ENCODE data around the gene ERRFI1. TPM values are rescaled to one million over a fixed set of nuclear protein-coding genes. Genes with fewer than 3 reads are reported as not detected.
"Not testable (repeated sequence)": the region's sequence is repeated elsewhere in the genome, so short reads cannot be mapped to it uniquely, and the experiment has no call there.

Gene ERRFI1
- total RNA-seq, 1 experiment from 2014 or later = 8.6 TPM

GRCh38 chr1:7964476-7964875, 61.6 kb downstream of the ERRFI1 start:
- in situ Hi-C loops (cut with HindIII; ENCODE audit: low pct_unique_long_range_greater_than_20kb, low sequenced_read_pairs) = no loop called here
- no peak for DNase-seq (ENCODE audit: low read depth, low spot score)

GRCh38 chr1:7963841-7964240, 62.3 kb downstream of the ERRFI1 start:
- in situ Hi-C loops (cut with HindIII; ENCODE audit: low pct_unique_long_range_greater_than_20kb, low sequenced_read_pairs); DNase-seq (ENCODE audit: low read depth, low spot score): not testable (repeated sequence)

- in situ Hi-C loops (cut with HindIII; ENCODE audit: low pct_unique_long_range_greater_than_20kb, low sequenced_read_pairs); DNase-seq (ENCODE audit: low read depth, low spot score): not testable (repeated sequence)
Measured at GRCh38 chr1:7963378-7963730, 62.8 kb downstream of the ERRFI1 start.

DNA sequence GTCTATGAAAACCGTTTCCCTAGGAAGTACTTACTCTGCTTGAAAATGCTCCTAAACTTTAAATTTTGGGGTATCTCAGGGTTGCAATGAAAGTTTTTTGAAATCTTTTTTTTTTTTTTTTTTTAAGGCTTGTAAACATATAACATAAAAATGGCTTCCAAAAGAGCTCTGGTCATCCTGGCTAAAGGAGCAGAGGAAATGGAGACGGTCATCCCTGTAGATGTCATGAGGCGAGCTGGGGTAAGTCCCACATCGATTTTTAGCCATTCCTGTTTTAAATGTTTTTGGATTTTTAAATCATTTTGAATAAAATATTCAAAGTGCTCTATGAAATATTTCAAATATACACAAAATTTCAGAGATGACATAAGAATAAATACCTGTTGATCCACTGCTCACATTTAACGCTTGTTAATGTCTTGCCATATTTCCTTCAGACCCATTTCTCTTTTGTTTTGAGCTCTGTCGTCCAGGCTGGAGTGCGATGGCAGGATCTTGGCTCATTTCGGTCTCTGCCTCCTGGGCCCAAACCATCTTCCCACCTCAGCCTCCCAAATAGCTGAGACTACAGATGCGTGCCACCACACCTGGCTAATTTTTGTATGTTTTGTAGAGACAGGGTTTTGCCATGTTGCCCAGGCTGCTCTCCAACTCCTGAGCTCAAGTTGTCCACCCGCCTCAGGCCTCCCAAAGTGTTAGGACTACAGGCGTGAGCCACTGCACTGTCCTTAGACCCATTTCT, 63.3 kb downstream of the ERRFI1 start:
- DNase-seq (ENCODE audit: low read depth, low spot score) = no peak
- in situ Hi-C loops (cut with HindIII; ENCODE audit: low pct_unique_long_range_greater_than_20kb, low sequenced_read_pairs) = no loop called here

GRCh38 chr1:7962014-7962335, 64.1 kb downstream of the ERRFI1 start:
- in situ Hi-C loops (cut with HindIII; ENCODE audit: low pct_unique_long_range_greater_than_20kb, low sequenced_read_pairs) = no loop called here
- DNase-seq (ENCODE audit: low read depth, low spot score) = no peak

Small RNAs within 50 kb of the gene (small RNA-seq; reads per million reads assigned to genes)
- gene RF00019 = 0 reads per million in 2 experiments

Other genes starting within 250 kb of the ERRFI1 start
- gene PER3, start 242.0 kb downstream of the ERRFI1 start, total RNA-seq (2014; rRNA removed; shearing (Covaris generic)) = 8.8 and 9.4 TPM in 2 replicates
- gene UTS2, start 173.2 kb downstream of the ERRFI1 start, total RNA-seq (2014; rRNA removed; shearing (Covaris generic)) = not detected in 2 replicates
- not detected in 2 replicates for gene TNFRSF9, start 85.5 kb downstream of the ERRFI1 start, total RNA-seq (2014; rRNA removed; shearing (Covaris generic))
- gene PARK7, start 64.6 kb downstream of the ERRFI1 start, total RNA-seq (2014; rRNA removed; shearing (Covaris generic)) = 264 and 305 TPM in 2 replicates